ENCODE data around the gene DHX16. TPM values are rescaled to one million over a fixed set of nuclear protein-coding genes. Genes with fewer than 3 reads are reported as not detected.

DHX16 gene
- total RNA-seq, 1 experiment from 2014 or later = 34.8 TPM

DNA sequence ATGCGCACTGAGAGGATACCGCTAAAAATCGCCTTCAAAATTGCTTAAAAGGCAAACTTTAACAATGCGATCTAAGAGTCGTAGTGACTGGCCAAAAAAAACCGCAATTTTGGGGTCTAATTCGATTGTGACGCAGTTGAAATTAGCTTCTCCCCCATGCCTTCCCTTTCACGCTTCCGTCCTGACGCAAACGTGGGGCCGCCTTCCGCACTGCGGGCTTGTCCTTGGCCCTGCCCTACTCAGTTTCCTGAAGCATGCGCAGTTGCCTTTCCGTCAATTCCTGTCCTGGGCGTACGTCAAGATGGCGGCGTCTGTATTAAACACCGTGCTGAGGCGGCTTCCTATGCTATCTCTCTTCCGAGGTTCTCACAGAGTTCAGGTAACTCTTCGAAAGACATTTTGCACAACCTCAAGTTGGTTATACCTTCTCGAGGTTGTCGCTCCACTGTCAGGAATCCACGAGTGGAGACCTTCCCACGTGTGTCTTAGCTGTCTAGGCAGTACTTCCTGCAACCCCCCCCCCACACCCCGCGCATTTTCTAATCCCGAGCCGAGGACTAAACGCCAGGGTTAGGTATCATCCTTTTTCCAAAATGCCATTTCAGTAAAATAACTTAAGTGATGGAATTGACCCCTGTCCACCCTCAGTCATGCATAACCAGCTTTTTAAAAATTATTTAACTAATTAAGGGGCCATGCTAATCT, 55.1 kb downstream of the DHX16 start, which contains the start of gene MRPS18B:
TSS of gene MRPS18B (plus strand) at position 276 of the 705 bp plus-strand sequence. CDS start at position 302, 26 bp downstream.
- Mint-ChIP-seq H3K4me1 (peaks cover 25 to 28% of the 10 kb centered on the region in 2 experiments), H3K36me3 (ENCODE audit: insufficient read depth in 1 of 3, low read depth in 3 of 3) (peaks cover 38 to 64% (median 56%) of the 10 kb centered on the region in 3 experiments), H3K27me3 (ENCODE audit: low read depth) (no peaks in the 10 kb centered on the region; the same call in 1 of the 2 replicates), H3K27ac (peak within 1 kb of the TSS; percentile 99 to 100 (median 100)), H3K9me3 (peaks cover 8 to 12% of the 10 kb centered on the region in 2 experiments; a peak in 3 of 5 replicates), H3K4me3 (peak within 1 kb of the TSS; percentile 92 to 97)
- H3T11ph ChIP-seq (ENCODE audit: low read length) = no peak within 1 kb of the TSS
- TF ChIP-seq, protein P1, sequence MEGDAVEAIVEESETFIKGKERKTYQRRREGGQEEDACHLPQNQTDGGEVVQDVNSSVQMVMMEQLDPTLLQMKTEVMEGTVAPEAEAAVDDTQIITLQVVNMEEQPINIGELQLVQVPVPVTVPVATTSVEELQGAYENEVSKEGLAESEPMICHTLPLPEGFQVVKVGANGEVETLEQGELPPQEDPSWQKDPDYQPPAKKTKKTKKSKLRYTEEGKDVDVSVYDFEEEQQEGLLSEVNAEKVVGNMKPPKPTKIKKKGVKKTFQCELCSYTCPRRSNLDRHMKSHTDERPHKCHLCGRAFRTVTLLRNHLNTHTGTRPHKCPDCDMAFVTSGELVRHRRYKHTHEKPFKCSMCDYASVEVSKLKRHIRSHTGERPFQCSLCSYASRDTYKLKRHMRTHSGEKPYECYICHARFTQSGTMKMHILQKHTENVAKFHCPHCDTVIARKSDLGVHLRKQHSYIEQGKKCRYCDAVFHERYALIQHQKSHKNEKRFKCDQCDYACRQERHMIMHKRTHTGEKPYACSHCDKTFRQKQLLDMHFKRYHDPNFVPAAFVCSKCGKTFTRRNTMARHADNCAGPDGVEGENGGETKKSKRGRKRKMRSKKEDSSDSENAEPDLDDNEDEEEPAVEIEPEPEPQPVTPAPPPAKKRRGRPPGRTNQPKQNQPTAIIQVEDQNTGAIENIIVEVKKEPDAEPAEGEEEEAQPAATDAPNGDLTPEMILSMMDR (conservative IDR thresholded peaks at IDR 0.05) = no peak
- no CpG with 5 or more reads among the region's 34 CpGs for WGBS (ENCODE audit: extremely low coverage, insufficient read length, low lambda C conversion rate)
- peak within 1 kb of the TSS; percentile 99 for H3K9ac ChIP-seq (ENCODE audit: extremely low read depth, insufficient read length, low read length)
- peak within 1 kb of the TSS; percentile 89 for H3K4me2 ChIP-seq (ENCODE audit: insufficient read depth, insufficient read length, low read length)
- H2BK5ac ChIP-seq (ENCODE audit: insufficient read length, low read length) = peak within 1 kb of the TSS; percentile 59
- H2AK5ac ChIP-seq (ENCODE audit: insufficient read length, low read length) = no peak within 1 kb of the TSS
- no peak within 1 kb of the TSS; the same call in 1 of the 2 replicates for H2BK15ac ChIP-seq (ENCODE audit: low read depth, low read length)
- no peak within 1 kb of the TSS for H2AFZ ChIP-seq (ENCODE audit: low read length)
- peaks cover 2% of the 10 kb centered on the region; the same call in 1 of the 2 replicates for H3K79me2 ChIP-seq (ENCODE audit: insufficient read depth, low read length)
- H3K14ac ChIP-seq (ENCODE audit: insufficient read depth, low read length) = peak within 1 kb of the TSS; percentile 83
- H2BK12ac ChIP-seq (ENCODE audit: insufficient read length, low read depth, low read length) = no peak within 1 kb of the TSS
- H4K20me1 ChIP-seq (ENCODE audit: control insufficient read depth, insufficient read depth, insufficient read length) = no peaks in the 10 kb centered on the region
- peaks cover 21% of the 10 kb centered on the region for H3K23me2 ChIP-seq (ENCODE audit: insufficient read length, low read depth, low read length, poor library complexity, severe bottlenecking)
- H3K27me3 ChIP-seq (ENCODE audit: insufficient read depth, low read length) = no peaks in the 10 kb centered on the region
- peak within 1 kb of the TSS; percentile 95 for H3K56ac ChIP-seq (ENCODE audit: insufficient read length, low read depth, low read length)
- no peak within 1 kb of the TSS for H2BK120ac ChIP-seq (ENCODE audit: low read depth, low read length, poor library complexity, severe bottlenecking)
- peak; percentile 96 for DNase-seq
- H2BK20ac ChIP-seq (ENCODE audit: low read depth, low read length, poor library complexity, severe bottlenecking) = no peak within 1 kb of the TSS
- no peak within 1 kb of the TSS for H4K8ac ChIP-seq (replicated peaks; ENCODE audit: insufficient read length, low read depth, low read length)
- peak within 1 kb of the TSS; percentile 90 for H3K27ac ChIP-seq (ENCODE audit: insufficient read length, low read depth, low read length)
- no peak within 1 kb of the TSS for H4K91ac ChIP-seq (ENCODE audit: insufficient read length, low read depth, low read length)
- no peaks in the 10 kb centered on the region for H3K9me3 ChIP-seq (ENCODE audit: control insufficient read depth, low read depth, low read length)
- no peak within 1 kb of the TSS for H3K23ac ChIP-seq (ENCODE audit: insufficient read length, low read depth, low read length)
- peaks cover 4% of the 10 kb centered on the region for H3K79me1 ChIP-seq (ENCODE audit: insufficient read depth, low read depth, low read length, poor library complexity, severe bottlenecking)
- H3K4me1 ChIP-seq (ENCODE audit: insufficient read depth, low read length) = peaks cover 4% of the 10 kb centered on the region; the same call in 1 of the 2 replicates
- H4K5ac ChIP-seq (ENCODE audit: insufficient read length, low read depth, low read length) = peak within 1 kb of the TSS; percentile 63
- peak within 1 kb of the TSS; percentile 87 for H3K18ac ChIP-seq (ENCODE audit: insufficient read length, low read depth, low read length)
- H3K4ac ChIP-seq (ENCODE audit: low read depth, low read length) = no peak within 1 kb of the TSS; the same call in 1 of the 2 replicates

All from H9 (cell line).